GM21528 (cell line): ENCODE data around the gene NKD1.

ENCODE experiments used
- ATAC-seq: cut with Tn5 transposase; IDR thresholded peaks from one replicate; pipeline ENCODE4 v1.9.1; 2021; ENCODE audit warnings: mild to moderate bottlenecking, moderate library complexity; ENCODE audit not compliant: unreplicated experiment, low FRiP score

The NKD1 gene

GRCh38 chr16:50622643-50623369 lies 74.6 kb downstream of the NKD1 start:
- no peak for ATAC-seq

GRCh38 chr16:50624449-50624970 lies 76.3 kb downstream of the NKD1 start:
- ATAC-seq = no peak

GRCh38 chr16:50625374-50625773 lies 77.2 kb downstream of the NKD1 start:
- ATAC-seq = no peak

- no peak for ATAC-seq
Observed at GRCh38 chr16:50626868-50627267, 78.7 kb downstream of the NKD1 start.

GRCh38 chr16:50627419-50627818 lies 79.2 kb downstream of the NKD1 start:
- ATAC-seq = no peak

- ATAC-seq = no peak
Observed at GRCh38 chr16:50628156-50628802, 80.1 kb downstream of the NKD1 start.

GRCh38 chr16:50629334-50629733 lies 81.1 kb downstream of the NKD1 start:
- no peak for ATAC-seq

- ATAC-seq = no peak
Observed at GRCh38 chr16:50630394-50631020, 82.3 kb downstream of the NKD1 start.

GRCh38 chr16:50631249-50631984 lies 83.2 kb downstream of the NKD1 start:
- no peak for ATAC-seq

- ATAC-seq = no peak
Observed at GRCh38 chr16:50631985-50632576, 83.9 kb downstream of the NKD1 start.

- no peak for ATAC-seq
Observed at GRCh38 chr16:50632927-50633800, 85.0 kb downstream of the NKD1 start.

GRCh38 chr16:50634090-50634489 lies 85.9 kb downstream of the NKD1 start:
- no peak for ATAC-seq

GRCh38 chr16:50634947-50635346 lies 86.8 kb downstream of the NKD1 start:
- no peak for ATAC-seq

- ATAC-seq = no peak
Observed at GRCh38 chr16:50635505-50636392, 87.6 kb downstream of the NKD1 start.

- no peak for ATAC-seq
Observed at GRCh38 chr16:50636753-50637374, 88.7 kb downstream of the NKD1 start.

GRCh38 chr16:50637716-50638602 lies 89.8 kb downstream of the NKD1 start:
- ATAC-seq = no peak
